ENCODE data around the gene FAM114A1.

Gene FAM114A1

GRCh38 chr4:38925492-38926413 is 58.1 kb downstream of the FAM114A1 start:
- no peak for TF ChIP-seq GATA3 (IDR thresholded peaks at IDR 0.05; ENCODE audit: low read depth, low read length)
- TF ChIP-seq GATA2 (IDR thresholded peaks at IDR 0.05; ENCODE audit: low read depth, low read length), result no peak

DNA sequence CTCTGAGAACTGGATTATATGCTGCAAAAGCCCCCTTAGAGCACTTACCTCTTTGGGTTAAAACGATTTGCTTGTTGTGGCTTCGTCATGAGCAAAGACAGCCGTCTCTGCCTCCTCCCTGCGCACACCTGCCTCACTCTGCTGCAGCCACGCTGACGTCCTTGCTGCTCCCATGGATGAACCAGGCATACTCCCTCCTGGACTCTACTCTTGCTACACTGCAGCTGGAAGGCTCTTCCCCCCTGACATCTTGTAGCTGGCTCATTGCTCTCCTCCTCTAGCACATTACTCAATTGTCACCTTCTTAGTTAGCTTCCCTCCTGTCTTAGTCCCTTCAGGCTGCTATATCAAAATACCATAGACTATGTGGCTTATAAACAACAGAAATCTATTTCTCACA is 59.3 kb downstream of the FAM114A1 start:
- TF ChIP-seq GATA3 (IDR thresholded peaks at IDR 0.05; ENCODE audit: low read depth, low read length), result no peak

GRCh38 chr4:38928568-38928967 is 61.0 kb downstream of the FAM114A1 start:
- TF ChIP-seq GATA3 (IDR thresholded peaks at IDR 0.05; ENCODE audit: low read depth, low read length), result no peak
- TF ChIP-seq GATA2 (IDR thresholded peaks at IDR 0.05; ENCODE audit: low read depth, low read length), result no peak

DNA sequence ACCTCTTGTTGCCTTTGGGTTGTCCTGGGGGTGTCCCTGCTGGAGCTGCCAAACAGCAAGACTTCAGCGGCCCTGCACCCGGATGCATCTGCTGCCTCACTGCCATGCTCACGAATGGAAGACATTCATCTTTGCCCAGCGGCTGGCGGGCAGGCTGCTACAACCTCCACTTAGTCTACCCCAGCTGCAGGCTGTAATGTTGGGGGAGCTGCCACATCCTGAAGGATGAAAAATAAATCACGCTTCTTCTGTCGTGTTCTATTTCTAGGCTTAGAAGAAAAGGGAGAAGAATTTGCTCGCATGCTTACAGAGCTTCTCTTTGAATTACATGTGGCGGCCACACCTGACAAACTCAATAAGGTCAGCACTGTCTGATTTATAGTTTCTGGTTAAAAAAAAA is 61.4 kb downstream of the FAM114A1 start:
- TF ChIP-seq GATA2 (IDR thresholded peaks at IDR 0.05; ENCODE audit: low read depth, low read length), result no peak
- TF ChIP-seq GATA3 (IDR thresholded peaks at IDR 0.05; ENCODE audit: low read depth, low read length), result no peak

GRCh38 chr4:38930204-38930603 is 62.6 kb downstream of the FAM114A1 start:
- TF ChIP-seq GATA2 (IDR thresholded peaks at IDR 0.05; ENCODE audit: low read depth, low read length) (no peak), GATA3 (IDR thresholded peaks at IDR 0.05; ENCODE audit: low read depth, low read length) (no peak)

DNA sequence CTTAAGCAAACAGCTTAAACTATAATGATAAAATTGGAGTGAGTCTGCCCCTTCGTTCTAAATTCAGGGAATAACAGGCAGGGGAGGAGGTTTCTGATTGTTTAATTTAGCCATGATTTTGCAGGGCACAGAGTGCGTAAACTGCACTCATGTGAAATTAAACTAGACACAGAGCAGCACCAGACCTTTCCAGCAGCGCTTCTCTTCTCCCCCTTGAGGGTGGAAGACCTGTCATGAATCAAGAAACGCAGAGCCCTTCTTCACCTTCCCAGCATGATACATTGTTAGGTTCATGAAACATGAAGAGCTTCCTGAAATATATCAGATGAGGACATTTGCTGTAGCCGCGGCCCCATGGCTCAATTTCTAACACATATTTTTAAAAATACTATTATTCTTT is 63.1 kb downstream of the FAM114A1 start:
- TF ChIP-seq GATA3 (IDR thresholded peaks at IDR 0.05; ENCODE audit: low read depth, low read length), result no peak
- TF ChIP-seq GATA2 (IDR thresholded peaks at IDR 0.05; ENCODE audit: low read depth, low read length), result no peak

DNA sequence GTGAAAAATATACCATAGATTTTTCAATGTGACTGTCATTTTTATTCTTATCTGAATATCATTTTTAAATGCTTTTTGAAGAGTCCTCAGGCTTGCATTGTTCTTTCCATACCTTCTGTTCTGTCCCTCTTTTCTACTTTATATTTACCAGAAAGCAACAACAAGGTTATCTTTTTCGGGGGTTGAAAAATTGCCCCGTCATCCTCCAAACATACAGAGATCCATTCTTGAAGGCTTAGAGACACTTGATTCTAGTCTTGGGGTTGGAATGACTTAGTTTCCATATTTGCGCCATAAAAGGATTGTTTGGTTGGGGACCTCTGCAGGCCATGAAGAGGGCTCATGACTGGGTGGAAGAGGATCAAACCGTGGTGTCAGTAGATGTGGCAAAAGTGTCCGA is 63.5 kb downstream of the FAM114A1 start:
- no peak for TF ChIP-seq GATA3 (IDR thresholded peaks at IDR 0.05; ENCODE audit: low read depth, low read length)
- TF ChIP-seq GATA2 (IDR thresholded peaks at IDR 0.05; ENCODE audit: low read depth, low read length), result no peak

GRCh38 chr4:38935391-38936073 is 67.9 kb downstream of the FAM114A1 start:
- TF ChIP-seq GATA3 (IDR thresholded peaks at IDR 0.05; ENCODE audit: low read depth, low read length), result no peak
- TF ChIP-seq GATA2 (IDR thresholded peaks at IDR 0.05; ENCODE audit: low read depth, low read length), result no peak

DNA sequence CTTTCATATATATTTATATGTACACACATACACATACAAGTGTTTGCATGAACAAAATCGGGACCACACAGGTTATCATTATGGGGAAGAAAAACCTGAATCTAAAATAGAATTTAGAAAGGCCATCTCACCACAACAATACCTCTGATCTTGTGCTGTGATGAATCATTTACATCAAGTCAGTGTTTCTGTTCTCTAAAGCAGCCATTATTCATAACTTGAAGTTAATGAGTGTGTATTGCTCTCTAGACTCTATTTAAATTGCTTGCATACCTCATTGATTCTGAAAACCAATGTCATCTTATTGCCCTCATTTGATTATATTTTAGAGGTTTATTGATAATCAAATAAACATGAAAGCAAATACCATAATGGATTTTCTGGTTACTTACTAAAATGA is 71.6 kb downstream of the FAM114A1 start:
- TF ChIP-seq GATA3 (IDR thresholded peaks at IDR 0.05; ENCODE audit: low read depth, low read length) (no peak), GATA2 (IDR thresholded peaks at IDR 0.05; ENCODE audit: low read depth, low read length) (no peak)

GRCh38 chr4:38940476-38940875 is 72.9 kb downstream of the FAM114A1 start:
- TF ChIP-seq GATA2 (IDR thresholded peaks at IDR 0.05; ENCODE audit: low read depth, low read length) (no peak), GATA3 (IDR thresholded peaks at IDR 0.05; ENCODE audit: low read depth, low read length) (no peak)

- TF ChIP-seq GATA3 (IDR thresholded peaks at IDR 0.05; ENCODE audit: low read depth, low read length) (no peak), GATA2 (IDR thresholded peaks at IDR 0.05; ENCODE audit: low read depth, low read length) (no peak)
These were observed 75.7 kb downstream of the FAM114A1 start for GRCh38 chr4:38943343-38943742.

DNA sequence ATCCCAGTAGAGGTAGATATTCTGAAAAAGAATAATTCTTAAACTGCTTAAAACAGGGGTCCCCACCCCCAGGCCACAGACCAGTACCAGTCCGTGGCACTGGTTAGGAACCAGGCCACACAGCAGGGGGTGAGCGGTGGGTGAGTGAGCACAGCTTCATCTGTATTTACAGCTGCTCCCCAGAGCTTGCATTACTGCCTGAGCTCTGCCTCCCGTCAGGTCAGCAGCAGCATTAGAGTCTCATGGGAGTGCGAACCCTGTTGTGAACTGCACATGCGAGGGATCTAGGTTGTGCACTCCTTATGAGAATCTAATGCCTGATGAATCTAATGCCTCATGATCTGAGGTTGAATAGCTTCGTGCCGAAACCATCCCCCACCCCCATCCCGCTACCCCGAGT is 76.8 kb downstream of the FAM114A1 start:
- TF ChIP-seq GATA2 (IDR thresholded peaks at IDR 0.05; ENCODE audit: low read depth, low read length), result no peak
- TF ChIP-seq GATA3 (IDR thresholded peaks at IDR 0.05; ENCODE audit: low read depth, low read length), result no peak

DNA sequence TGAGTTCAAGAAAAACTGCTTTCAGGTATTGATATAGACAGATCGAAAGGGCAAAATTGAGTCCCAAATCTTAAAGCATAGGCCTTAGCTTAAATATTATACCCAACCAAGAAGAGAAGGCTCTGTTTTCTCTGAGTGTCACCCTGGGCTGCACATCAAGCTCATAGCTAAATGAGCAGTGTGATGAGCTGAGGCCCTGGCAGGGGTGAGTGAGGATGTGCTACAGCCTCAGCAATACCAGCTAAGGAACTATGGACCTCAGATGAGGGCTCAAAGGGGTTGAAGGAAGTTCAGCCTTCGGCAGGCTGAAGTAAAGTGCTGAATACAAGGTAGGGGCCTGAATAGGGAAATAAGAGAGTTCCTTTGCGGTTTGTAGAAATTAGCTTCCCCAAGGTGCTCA is 79.3 kb downstream of the FAM114A1 start:
- TF ChIP-seq GATA3 (IDR thresholded peaks at IDR 0.05; ENCODE audit: low read depth, low read length) (no peak), GATA2 (IDR thresholded peaks at IDR 0.05; ENCODE audit: low read depth, low read length) (no peak)

DNA sequence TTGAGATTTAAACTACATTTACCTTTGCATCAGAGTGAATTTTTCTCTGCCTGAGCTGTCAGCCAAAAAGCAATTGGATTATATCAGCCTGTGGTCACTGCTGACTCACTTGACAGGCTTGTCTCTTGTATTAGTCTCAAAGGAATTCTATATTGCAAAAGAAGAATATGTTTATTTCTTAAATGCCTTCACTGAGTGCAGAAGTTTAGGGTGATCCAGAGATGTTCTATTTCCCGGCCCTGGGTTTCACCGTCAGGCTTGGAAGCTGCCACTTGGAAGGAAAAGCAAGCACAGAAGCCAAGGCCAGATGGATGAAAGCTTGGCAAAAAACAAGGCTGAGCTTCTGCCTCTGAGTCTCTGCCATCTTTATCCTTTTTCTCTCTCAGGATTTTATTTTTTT is 80.9 kb downstream of the FAM114A1 start:
- TF ChIP-seq GATA2 (IDR thresholded peaks at IDR 0.05; ENCODE audit: low read depth, low read length), result no peak
- no peak for TF ChIP-seq GATA3 (IDR thresholded peaks at IDR 0.05; ENCODE audit: low read depth, low read length)
